Measurements from ENCODE around the gene NLGN2.
A peak's percentile ranks its signal among the peaks of the same experiment; 100 is the strongest.

The NLGN2 gene

GRCh38 chr17:7440113-7440833 lies 32.6 kb downstream of the NLGN2 start:
- peak in 1 of 2 experiments; percentile 46 for DNase-seq (ENCODE audit: low read depth in 1 of 2, low spot score in 1 of 2)
- Histone ChIP-seq H3K4me3 (replicated peaks; ENCODE audit: insufficient read depth, low read length) (peak overlapping the region; percentile 16), H3K27ac (replicated peaks) (no peak overlapping the region), H3K27me3 (ENCODE audit: insufficient read depth, poor library complexity, severe bottlenecking) (peaks cover 8% of the 10 kb centered on the region)
- TF ChIP-seq GABPA (IDR thresholded peaks at IDR 0.05; ENCODE audit: low read depth) (no peak), CTCF (IDR thresholded peaks at IDR 0.05; ENCODE audit: insufficient read depth, low read length) (no peak), POLR2AphosphoS5 (IDR thresholded peaks at IDR 0.05; ENCODE audit: low read depth) (no peak)

- H3K4me3 ChIP-seq (replicated peaks; ENCODE audit: insufficient read depth, low read length) = no peak overlapping the region
- peaks cover 8% of the 10 kb centered on the region for H3K27me3 ChIP-seq (ENCODE audit: insufficient read depth, poor library complexity, severe bottlenecking)
- TF ChIP-seq SPI1 (IDR thresholded peaks at IDR 0.05; ENCODE audit: borderline replicate concordance, low read depth) (no peak), CTCF (IDR thresholded peaks at IDR 0.05; ENCODE audit: insufficient read depth, low read length) (no peak), REST (IDR thresholded peaks at IDR 0.05; ENCODE audit: insufficient replicate concordance, low read depth) (no peak), GABPA (IDR thresholded peaks at IDR 0.05; ENCODE audit: low read depth) (no peak), POLR2AphosphoS5 (IDR thresholded peaks at IDR 0.05; ENCODE audit: low read depth) (no peak)
- no peak for DNase-seq (ENCODE audit: low read depth in 1 of 2, low spot score in 1 of 2)
- no peak overlapping the region for H3K27ac ChIP-seq (replicated peaks)
These were observed 33.2 kb downstream of the NLGN2 start for GRCh38 chr17:7440834-7441195.

- H3K4me3 ChIP-seq (replicated peaks; ENCODE audit: insufficient read depth, low read length) = no peak overlapping the region
- no peak overlapping the region for H3K27ac ChIP-seq (replicated peaks)
- TF ChIP-seq POLR2AphosphoS5 (IDR thresholded peaks at IDR 0.05; ENCODE audit: low read depth) (no peak), GABPA (IDR thresholded peaks at IDR 0.05; ENCODE audit: low read depth) (no peak), SPI1 (IDR thresholded peaks at IDR 0.05; ENCODE audit: borderline replicate concordance, low read depth) (no peak), REST (IDR thresholded peaks at IDR 0.05; ENCODE audit: insufficient replicate concordance, low read depth) (no peak), CTCF (IDR thresholded peaks at IDR 0.05; ENCODE audit: insufficient read depth, low read length) (no peak)
- peaks cover 8% of the 10 kb centered on the region for H3K27me3 ChIP-seq (ENCODE audit: insufficient read depth, poor library complexity, severe bottlenecking)
- DNase-seq (ENCODE audit: low read depth in 1 of 2, low spot score in 1 of 2) = no peak
These were observed 33.6 kb downstream of the NLGN2 start for GRCh38 chr17:7441266-7441665.

GRCh38 chr17:7442142-7442541 lies 34.5 kb downstream of the NLGN2 start:
- Histone ChIP-seq H3K4me3 (replicated peaks; ENCODE audit: insufficient read depth, low read length) (no peak overlapping the region), H3K27ac (replicated peaks) (no peak overlapping the region), H3K27me3 (ENCODE audit: insufficient read depth, poor library complexity, severe bottlenecking) (peaks cover 8% of the 10 kb centered on the region)
- no peak for TF ChIP-seq SPI1 (IDR thresholded peaks at IDR 0.05; ENCODE audit: borderline replicate concordance, low read depth)
- TF ChIP-seq GABPA (IDR thresholded peaks at IDR 0.05; ENCODE audit: low read depth) = no peak
- no peak for TF ChIP-seq POLR2AphosphoS5 (IDR thresholded peaks at IDR 0.05; ENCODE audit: low read depth)
- TF ChIP-seq REST (IDR thresholded peaks at IDR 0.05; ENCODE audit: insufficient replicate concordance, low read depth) = no peak
- no peak for TF ChIP-seq CTCF (IDR thresholded peaks at IDR 0.05; ENCODE audit: insufficient read depth, low read length)
- no peak for DNase-seq (ENCODE audit: low read depth in 1 of 2, low spot score in 1 of 2)

Data from HL-60 (cell line).